ENCODE measurements around the gene MINDY4B.

MINDY4B gene

DNA sequence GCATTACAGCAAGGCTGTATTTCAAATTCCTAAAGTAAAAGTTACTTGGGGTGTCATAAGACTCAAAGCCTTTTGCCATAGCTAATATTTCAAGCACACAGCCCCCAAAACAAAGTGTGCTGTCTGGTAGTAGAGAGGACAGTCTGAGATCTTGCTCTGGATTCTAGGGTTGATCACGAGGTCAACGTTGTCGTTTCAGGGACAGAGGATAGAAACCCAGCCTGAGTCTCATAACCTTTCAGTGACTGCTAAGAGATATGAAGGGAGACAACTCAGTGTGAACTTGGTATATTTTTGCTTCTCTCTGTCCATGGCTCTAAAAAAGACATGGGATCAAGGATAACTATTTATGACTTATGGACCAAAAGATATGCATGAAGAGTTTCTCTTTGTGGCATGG is 25.6 kb upstream of the MINDY4B start:
- Histone ChIP-seq H3K9ac (ENCODE audit: insufficient read length, low read depth) (no peak overlapping the region), H3K27me3 (ENCODE audit: insufficient read depth, insufficient read length) (no peaks in the 10 kb centered on the region), H3K4me3 (ENCODE audit: insufficient read length, low read depth) (no peak overlapping the region), H3K36me3 (ENCODE audit: insufficient read depth, insufficient read length, low read length) (no peaks in the 10 kb centered on the region), H3K9me3 (ENCODE audit: insufficient read depth, low read length) (no peaks in the 10 kb centered on the region), H3K4me1 (ENCODE audit: insufficient read depth, insufficient read length) (no peaks in the 10 kb centered on the region)
- no peak for TF ChIP-seq ZNF274 (IDR thresholded peaks at IDR 0.05; ENCODE audit: low read depth, low read length)
- TF ChIP-seq SUZ12 (IDR thresholded peaks at IDR 0.05; ENCODE audit: extremely low read depth, insufficient read depth, insufficient read length) = no peak
- TF ChIP-seq YY1 (IDR thresholded peaks at IDR 0.05; ENCODE audit: insufficient read depth, insufficient read length) = no peak
- no peak for DNase-seq (ENCODE audit: low read depth, low spot score)

- no peak for TF ChIP-seq YY1 (IDR thresholded peaks at IDR 0.05; ENCODE audit: insufficient read depth, insufficient read length)
- TF ChIP-seq ZNF274 (IDR thresholded peaks at IDR 0.05; ENCODE audit: low read depth, low read length) = no peak
- TF ChIP-seq SUZ12 (IDR thresholded peaks at IDR 0.05; ENCODE audit: extremely low read depth, insufficient read depth, insufficient read length) = no peak
- Histone ChIP-seq H3K4me3 (ENCODE audit: insufficient read length, low read depth) (no peak overlapping the region), H3K36me3 (ENCODE audit: insufficient read depth, insufficient read length, low read length) (no peaks in the 10 kb centered on the region)
Measured at GRCh38 chr3:150928234-150928633, 23.0 kb upstream of the MINDY4B start.

DNA sequence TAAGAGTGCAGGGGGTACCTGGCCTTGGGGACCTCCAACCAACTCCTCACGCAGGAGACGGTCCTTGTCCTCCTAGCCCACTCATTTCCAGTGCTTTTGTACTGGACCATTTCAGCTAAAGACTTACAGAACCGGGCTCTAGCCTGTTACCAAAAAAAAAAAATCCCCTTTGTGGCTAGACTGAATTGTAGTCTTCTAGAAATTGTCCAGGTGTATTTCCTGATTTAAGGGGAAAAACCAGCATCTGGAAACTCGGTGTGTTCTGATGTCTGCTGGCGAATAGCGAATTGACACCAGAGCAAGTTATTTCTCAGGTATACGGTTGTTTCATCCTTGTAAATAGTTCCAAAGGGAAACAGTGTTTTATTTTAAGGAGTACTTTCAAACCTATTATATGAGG is 21.1 kb upstream of the MINDY4B start:
- no peak for DNase-seq (ENCODE audit: low read depth, low spot score)
- Histone ChIP-seq H3K9ac (ENCODE audit: insufficient read length, low read depth) (no peak overlapping the region), H3K27me3 (ENCODE audit: insufficient read depth, insufficient read length) (no peaks in the 10 kb centered on the region), H3K36me3 (ENCODE audit: insufficient read depth, insufficient read length, low read length) (no peaks in the 10 kb centered on the region), H3K4me3 (ENCODE audit: insufficient read length, low read depth) (no peak overlapping the region), H3K4me1 (ENCODE audit: insufficient read depth, insufficient read length) (no peaks in the 10 kb centered on the region), H3K9me3 (ENCODE audit: insufficient read depth, low read length) (no peaks in the 10 kb centered on the region)
- TF ChIP-seq SUZ12 (IDR thresholded peaks at IDR 0.05; ENCODE audit: extremely low read depth, insufficient read depth, insufficient read length) = no peak
- no peak for TF ChIP-seq YY1 (IDR thresholded peaks at IDR 0.05; ENCODE audit: insufficient read depth, insufficient read length)
- no peak for TF ChIP-seq ZNF274 (IDR thresholded peaks at IDR 0.05; ENCODE audit: low read depth, low read length)

More at GRCh38 chr3:150928234-150928633, 23.0 kb upstream of the MINDY4B start:
- H3K4me1 ChIP-seq (ENCODE audit: insufficient read depth, insufficient read length) = no peaks in the 10 kb centered on the region
- H3K9ac ChIP-seq (ENCODE audit: insufficient read length, low read depth) = no peak overlapping the region
- no peak for DNase-seq (ENCODE audit: low read depth, low spot score)
- no peaks in the 10 kb centered on the region for H3K9me3 ChIP-seq (ENCODE audit: insufficient read depth, low read length)
- no peaks in the 10 kb centered on the region for H3K27me3 ChIP-seq (ENCODE audit: insufficient read depth, insufficient read length)

- H3K9me3 ChIP-seq (ENCODE audit: insufficient read depth, low read length) = no peaks in the 10 kb centered on the region
- no peaks in the 10 kb centered on the region for H3K36me3 ChIP-seq (ENCODE audit: insufficient read depth, insufficient read length, low read length)
- H3K4me1 ChIP-seq (ENCODE audit: insufficient read depth, insufficient read length) = no peaks in the 10 kb centered on the region
- peak; percentile 67 for DNase-seq (ENCODE audit: low read depth, low spot score)
- no peaks in the 10 kb centered on the region for H3K27me3 ChIP-seq (ENCODE audit: insufficient read depth, insufficient read length)
- TF ChIP-seq ZNF274 (IDR thresholded peaks at IDR 0.05; ENCODE audit: low read depth, low read length) (no peak), SUZ12 (IDR thresholded peaks at IDR 0.05; ENCODE audit: extremely low read depth, insufficient read depth, insufficient read length) (no peak), YY1 (IDR thresholded peaks at IDR 0.05; ENCODE audit: insufficient read depth, insufficient read length) (no peak)
- H3K4me3 ChIP-seq (ENCODE audit: insufficient read length, low read depth) = no peak overlapping the region
- H3K9ac ChIP-seq (ENCODE audit: insufficient read length, low read depth) = no peak overlapping the region
Measured at GRCh38 chr3:150925751-150926201, 20.5 kb upstream of the MINDY4B start.

DNA sequence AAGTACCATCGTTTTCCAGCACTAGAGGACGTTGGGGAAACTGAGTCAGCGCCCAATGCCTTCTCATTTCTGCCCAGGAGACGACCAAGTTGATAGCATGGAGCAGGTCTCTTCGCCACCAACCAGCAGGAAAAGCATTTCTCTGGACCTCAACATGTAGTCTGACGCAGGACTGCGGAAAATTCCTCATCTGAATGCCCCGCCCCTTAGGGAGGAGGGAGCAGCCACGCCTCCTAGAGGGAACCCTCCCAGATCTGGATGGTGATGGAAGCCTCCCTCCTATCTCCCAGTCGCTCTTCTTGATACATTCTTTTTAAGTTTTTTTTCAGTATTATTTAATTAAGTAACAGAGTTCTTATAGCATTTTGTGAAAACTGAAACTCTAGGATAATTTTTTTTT is 17.4 kb upstream of the MINDY4B start:
- Histone ChIP-seq H3K9me3 (ENCODE audit: insufficient read depth, low read length) (no peaks in the 10 kb centered on the region), H3K27me3 (ENCODE audit: insufficient read depth, insufficient read length) (no peaks in the 10 kb centered on the region), H3K4me3 (ENCODE audit: insufficient read length, low read depth) (no peak overlapping the region), H3K36me3 (ENCODE audit: insufficient read depth, insufficient read length, low read length) (no peaks in the 10 kb centered on the region), H3K9ac (ENCODE audit: insufficient read length, low read depth) (no peak overlapping the region), H3K4me1 (ENCODE audit: insufficient read depth, insufficient read length) (no peaks in the 10 kb centered on the region)
- TF ChIP-seq ZNF274 (IDR thresholded peaks at IDR 0.05; ENCODE audit: low read depth, low read length) (no peak), SUZ12 (IDR thresholded peaks at IDR 0.05; ENCODE audit: extremely low read depth, insufficient read depth, insufficient read length) (no peak), YY1 (IDR thresholded peaks at IDR 0.05; ENCODE audit: insufficient read depth, insufficient read length) (no peak)
- no peak for DNase-seq (ENCODE audit: low read depth, low spot score)

DNA sequence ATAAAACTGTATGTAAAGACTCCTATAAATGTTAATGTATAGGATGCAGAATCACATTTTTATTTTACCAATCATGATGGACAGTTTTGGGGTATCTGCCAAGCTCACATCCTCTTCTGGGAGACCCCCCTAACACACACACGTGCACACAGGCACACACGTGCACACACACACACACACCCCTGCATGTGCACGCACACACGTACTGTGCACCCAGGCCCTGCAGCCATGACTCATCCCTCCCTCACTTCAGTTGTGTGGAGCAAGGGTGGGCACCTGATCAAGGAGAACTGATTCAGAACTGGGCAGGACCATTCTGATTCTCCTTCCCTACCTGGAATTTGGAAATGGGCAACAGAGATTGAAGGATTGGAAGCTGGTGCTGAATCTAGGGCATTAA is 16.0 kb upstream of the MINDY4B start:
- H3K4me3 ChIP-seq (ENCODE audit: insufficient read length, low read depth) = no peak overlapping the region
- no peaks in the 10 kb centered on the region for H3K36me3 ChIP-seq (ENCODE audit: insufficient read depth, insufficient read length, low read length)
- no peak for TF ChIP-seq YY1 (IDR thresholded peaks at IDR 0.05; ENCODE audit: insufficient read depth, insufficient read length)
- no peak for TF ChIP-seq ZNF274 (IDR thresholded peaks at IDR 0.05; ENCODE audit: low read depth, low read length)
- no peaks in the 10 kb centered on the region for H3K27me3 ChIP-seq (ENCODE audit: insufficient read depth, insufficient read length)
- H3K9me3 ChIP-seq (ENCODE audit: insufficient read depth, low read length) = no peaks in the 10 kb centered on the region
- DNase-seq (ENCODE audit: low read depth, low spot score) = no peak
- H3K4me1 ChIP-seq (ENCODE audit: insufficient read depth, insufficient read length) = no peaks in the 10 kb centered on the region
- H3K9ac ChIP-seq (ENCODE audit: insufficient read length, low read depth) = no peak overlapping the region

- H3K4me1 ChIP-seq (ENCODE audit: insufficient read depth, insufficient read length) = no peaks in the 10 kb centered on the region
- no peaks in the 10 kb centered on the region for H3K36me3 ChIP-seq (ENCODE audit: insufficient read depth, insufficient read length, low read length)
- DNase-seq (ENCODE audit: low read depth, low spot score) = no peak
- no peaks in the 10 kb centered on the region for H3K27me3 ChIP-seq (ENCODE audit: insufficient read depth, insufficient read length)
- no peak for TF ChIP-seq ZNF274 (IDR thresholded peaks at IDR 0.05; ENCODE audit: low read depth, low read length)
- no peak for TF ChIP-seq SUZ12 (IDR thresholded peaks at IDR 0.05; ENCODE audit: extremely low read depth, insufficient read depth, insufficient read length)
- TF ChIP-seq YY1 (IDR thresholded peaks at IDR 0.05; ENCODE audit: insufficient read depth, insufficient read length) = no peak
- no peaks in the 10 kb centered on the region for H3K9me3 ChIP-seq (ENCODE audit: insufficient read depth, low read length)
- H3K9ac ChIP-seq (ENCODE audit: insufficient read length, low read depth) = no peak overlapping the region
- H3K4me3 ChIP-seq (ENCODE audit: insufficient read length, low read depth) = no peak overlapping the region
Measured at GRCh38 chr3:150920236-150920635, 15.0 kb upstream of the MINDY4B start.

GRCh38 chr3:150917951-150918350 is 12.7 kb upstream of the MINDY4B start:
- no peaks in the 10 kb centered on the region for H3K27me3 ChIP-seq (ENCODE audit: insufficient read depth, insufficient read length)
- TF ChIP-seq ZNF274 (IDR thresholded peaks at IDR 0.05; ENCODE audit: low read depth, low read length) = no peak
- TF ChIP-seq YY1 (IDR thresholded peaks at IDR 0.05; ENCODE audit: insufficient read depth, insufficient read length) = no peak
- no peak for TF ChIP-seq SUZ12 (IDR thresholded peaks at IDR 0.05; ENCODE audit: extremely low read depth, insufficient read depth, insufficient read length)
- no peaks in the 10 kb centered on the region for H3K36me3 ChIP-seq (ENCODE audit: insufficient read depth, insufficient read length, low read length)
- no peak overlapping the region for H3K9ac ChIP-seq (ENCODE audit: insufficient read length, low read depth)
- DNase-seq (ENCODE audit: low read depth, low spot score) = peak; percentile 18
- no peaks in the 10 kb centered on the region for H3K9me3 ChIP-seq (ENCODE audit: insufficient read depth, low read length)
- no peaks in the 10 kb centered on the region for H3K4me1 ChIP-seq (ENCODE audit: insufficient read depth, insufficient read length)
- no peak overlapping the region for H3K4me3 ChIP-seq (ENCODE audit: insufficient read length, low read depth)

All from NT2/D1 (cell line).